Measurements from ENCODE around the gene CERS3. TPM values are rescaled to one million over a fixed set of nuclear protein-coding genes. Genes with fewer than 3 reads are reported as not detected.

Gene CERS3
- total RNA-seq, 1 experiment from 2014 or later: not detected

DNA sequence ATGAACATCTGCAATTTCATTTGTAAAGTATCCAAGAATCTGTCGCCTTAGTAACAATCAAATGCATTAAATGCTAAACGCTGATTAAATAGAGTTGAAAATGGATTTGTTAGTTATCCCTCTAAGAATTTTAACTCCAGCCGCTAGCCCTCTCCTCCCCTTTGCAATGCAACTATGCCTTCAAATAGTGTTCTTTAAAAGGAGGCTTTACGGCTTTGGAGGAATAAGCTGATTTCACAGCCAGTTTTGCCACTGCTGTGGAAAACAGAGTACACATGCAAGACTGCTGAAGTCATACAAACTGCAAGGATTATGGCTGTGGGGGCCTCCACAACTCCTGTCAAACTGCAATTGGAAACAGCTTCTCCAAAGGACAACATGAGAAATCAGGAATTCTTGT is 89.2 kb downstream of the CERS3 start:
- Histone ChIP-seq H3K4me3 (ENCODE audit: low read depth, low read length, poor library complexity, severe bottlenecking) (no peak overlapping the region), H3K27me3 (replicated peaks; ENCODE audit: insufficient read depth, low read depth, low read length, poor library complexity) (no peaks in the 10 kb centered on the region), H3K9me3 (ENCODE audit: low read depth, low read length, poor library complexity, severe bottlenecking) (no peaks in the 10 kb centered on the region), H3K27ac (ENCODE audit: low read depth, low read length, poor library complexity, severe bottlenecking) (no peak overlapping the region), H3K4me1 (ENCODE audit: insufficient read depth, low read length, poor library complexity, severe bottlenecking) (no peaks in the 10 kb centered on the region), H3K36me3 (ENCODE audit: insufficient read depth, low read length, poor library complexity, severe bottlenecking) (no peaks in the 10 kb centered on the region)
- TF ChIP-seq EZH2 (IDR thresholded peaks at IDR 0.05; ENCODE audit: borderline replicate concordance, low read depth, low read length, poor library complexity, severe bottlenecking): no peak
- TF ChIP-seq, protein P1, sequence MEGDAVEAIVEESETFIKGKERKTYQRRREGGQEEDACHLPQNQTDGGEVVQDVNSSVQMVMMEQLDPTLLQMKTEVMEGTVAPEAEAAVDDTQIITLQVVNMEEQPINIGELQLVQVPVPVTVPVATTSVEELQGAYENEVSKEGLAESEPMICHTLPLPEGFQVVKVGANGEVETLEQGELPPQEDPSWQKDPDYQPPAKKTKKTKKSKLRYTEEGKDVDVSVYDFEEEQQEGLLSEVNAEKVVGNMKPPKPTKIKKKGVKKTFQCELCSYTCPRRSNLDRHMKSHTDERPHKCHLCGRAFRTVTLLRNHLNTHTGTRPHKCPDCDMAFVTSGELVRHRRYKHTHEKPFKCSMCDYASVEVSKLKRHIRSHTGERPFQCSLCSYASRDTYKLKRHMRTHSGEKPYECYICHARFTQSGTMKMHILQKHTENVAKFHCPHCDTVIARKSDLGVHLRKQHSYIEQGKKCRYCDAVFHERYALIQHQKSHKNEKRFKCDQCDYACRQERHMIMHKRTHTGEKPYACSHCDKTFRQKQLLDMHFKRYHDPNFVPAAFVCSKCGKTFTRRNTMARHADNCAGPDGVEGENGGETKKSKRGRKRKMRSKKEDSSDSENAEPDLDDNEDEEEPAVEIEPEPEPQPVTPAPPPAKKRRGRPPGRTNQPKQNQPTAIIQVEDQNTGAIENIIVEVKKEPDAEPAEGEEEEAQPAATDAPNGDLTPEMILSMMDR (conservative IDR thresholded peaks at IDR 0.05; ENCODE audit: low read depth, low read length): no peak
- no TSS peak for BruUV-seq (replicated peaks)
- CTCF ChIA-PET: no interaction called here
- DNase-seq (ENCODE audit: low spot score): no peak
- POLR2A ChIA-PET (ENCODE audit: low non-redundant PET): no interaction called here
- intact Hi-C loops (cut with micrococcal nuclease; ENCODE audit: unreplicated experiment): no loop called here

DNA sequence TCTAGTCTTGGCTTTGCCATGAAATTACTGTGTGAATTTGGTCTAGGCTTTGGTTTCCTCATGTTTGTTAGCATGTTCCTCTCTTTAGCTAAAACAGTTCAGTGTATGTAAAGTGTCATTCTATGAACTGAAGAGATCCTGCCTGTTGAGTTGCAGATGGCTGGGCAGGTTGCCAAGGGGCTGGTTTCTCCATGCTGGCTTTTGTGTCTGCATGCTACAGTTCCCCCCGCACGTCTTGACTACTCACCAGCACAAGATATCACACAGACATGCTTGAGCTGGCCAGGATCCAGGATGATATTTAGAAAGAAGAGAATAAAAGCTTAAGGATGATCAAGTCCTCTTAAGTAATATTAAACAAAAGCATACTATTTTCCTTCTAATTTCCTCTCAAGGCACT is 90.2 kb downstream of the CERS3 start:
- H3K27me3 ChIP-seq (replicated peaks; ENCODE audit: insufficient read depth, low read depth, low read length, poor library complexity): no peaks in the 10 kb centered on the region
- TF ChIP-seq EZH2 (IDR thresholded peaks at IDR 0.05; ENCODE audit: borderline replicate concordance, low read depth, low read length, poor library complexity, severe bottlenecking): no peak
- TF ChIP-seq, protein P1 (conservative IDR thresholded peaks at IDR 0.05; ENCODE audit: low read depth, low read length): no peak
- H3K27ac ChIP-seq (ENCODE audit: low read depth, low read length, poor library complexity, severe bottlenecking): no peak overlapping the region
- CTCF ChIA-PET: no interaction called here
- BruUV-seq (replicated peaks): no TSS peak
- H3K36me3 ChIP-seq (ENCODE audit: insufficient read depth, low read length, poor library complexity, severe bottlenecking): no peaks in the 10 kb centered on the region
- DNase-seq (ENCODE audit: low spot score): peak; percentile 46
- no peak overlapping the region for H3K4me3 ChIP-seq (ENCODE audit: low read depth, low read length, poor library complexity, severe bottlenecking)
- POLR2A ChIA-PET (ENCODE audit: low non-redundant PET): no interaction called here
- H3K9me3 ChIP-seq (ENCODE audit: low read depth, low read length, poor library complexity, severe bottlenecking): no peaks in the 10 kb centered on the region
- intact Hi-C loops (cut with micrococcal nuclease; ENCODE audit: unreplicated experiment): no loop called here
- no peaks in the 10 kb centered on the region for H3K4me1 ChIP-seq (ENCODE audit: insufficient read depth, low read length, poor library complexity, severe bottlenecking)

DNA sequence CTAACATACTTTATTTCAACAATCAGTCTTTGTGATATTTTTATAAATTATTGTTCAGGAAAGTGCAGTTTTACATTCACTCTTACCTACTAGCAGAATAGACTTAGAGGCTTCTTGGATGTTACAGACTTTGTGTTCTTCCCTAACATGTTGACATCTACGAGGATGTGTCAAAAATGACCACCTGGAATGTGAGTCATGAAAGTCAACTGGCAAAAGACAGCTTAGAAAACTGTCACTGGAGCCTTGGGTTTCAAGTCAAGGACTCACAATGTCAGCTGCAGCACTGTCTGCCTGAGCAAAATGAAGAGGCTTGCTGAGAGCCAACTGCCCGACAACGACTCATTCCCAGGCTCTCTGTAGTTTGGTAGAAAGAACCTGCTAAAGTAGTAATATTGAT is 91.5 kb downstream of the CERS3 start:
- TF ChIP-seq EZH2 (IDR thresholded peaks at IDR 0.05; ENCODE audit: borderline replicate concordance, low read depth, low read length, poor library complexity, severe bottlenecking): no peak
- TF ChIP-seq, protein P1 (conservative IDR thresholded peaks at IDR 0.05; ENCODE audit: low read depth, low read length): no peak
- no peaks in the 10 kb centered on the region for H3K4me1 ChIP-seq (ENCODE audit: insufficient read depth, low read length, poor library complexity, severe bottlenecking)
- H3K27ac ChIP-seq (ENCODE audit: low read depth, low read length, poor library complexity, severe bottlenecking): no peak overlapping the region
- ChIA-PET CTCF (interaction anchor here (0.7 kb wide), 1 partner anchor 10 kb away, joined by 4 read pairs; no protein-coding TSS in a partner anchor), POLR2A (ENCODE audit: low non-redundant PET) (no interaction called here)
- no peaks in the 10 kb centered on the region for H3K27me3 ChIP-seq (replicated peaks; ENCODE audit: insufficient read depth, low read depth, low read length, poor library complexity)
- intact Hi-C loops (cut with micrococcal nuclease; ENCODE audit: unreplicated experiment): no loop called here
- H3K4me3 ChIP-seq (ENCODE audit: low read depth, low read length, poor library complexity, severe bottlenecking): no peak overlapping the region
- DNase-seq (ENCODE audit: low spot score): no peak
- BruUV-seq (replicated peaks): no TSS peak
- no peaks in the 10 kb centered on the region for H3K36me3 ChIP-seq (ENCODE audit: insufficient read depth, low read length, poor library complexity, severe bottlenecking)
- H3K9me3 ChIP-seq (ENCODE audit: low read depth, low read length, poor library complexity, severe bottlenecking): no peaks in the 10 kb centered on the region

Measured in A673 (cell line).